Measurements from ENCODE around the gene SHROOM3.

SHROOM3 gene

GRCh38 chr4:76569706-76570105 is 134.7 kb downstream of the SHROOM3 start:
- DNase-seq (ENCODE audit: low read depth), result no peak

- DNase-seq (ENCODE audit: low read depth), result peak; percentile 87
Measured at GRCh38 chr4:76570141-76570973, 135.3 kb downstream of the SHROOM3 start.

- no peak for DNase-seq (ENCODE audit: low read depth)
Measured at GRCh38 chr4:76571274-76571673, 136.2 kb downstream of the SHROOM3 start.

- no peak for DNase-seq (ENCODE audit: low read depth)
Measured at GRCh38 chr4:76572224-76572623, 137.2 kb downstream of the SHROOM3 start.

- no peak for DNase-seq (ENCODE audit: low read depth)
Measured at GRCh38 chr4:76576824-76577223, 141.8 kb downstream of the SHROOM3 start.

GRCh38 chr4:76578002-76578560 is 143.1 kb downstream of the SHROOM3 start:
- no peak for DNase-seq (ENCODE audit: low read depth)

GRCh38 chr4:76579596-76580375 is 144.8 kb downstream of the SHROOM3 start:
- no peak for DNase-seq (ENCODE audit: low read depth)

GRCh38 chr4:76581077-76581962 is 146.3 kb downstream of the SHROOM3 start:
- no peak for DNase-seq (ENCODE audit: low read depth)

- no peak for DNase-seq (ENCODE audit: low read depth)
Measured at GRCh38 chr4:76582074-76582816, 147.2 kb downstream of the SHROOM3 start.

- no peak for DNase-seq (ENCODE audit: low read depth)
Measured at GRCh38 chr4:76582817-76583087, 147.7 kb downstream of the SHROOM3 start.

GRCh38 chr4:76584241-76585152 is 149.5 kb downstream of the SHROOM3 start:
- DNase-seq (ENCODE audit: low read depth), result no peak

- no peak for DNase-seq (ENCODE audit: low read depth)
Measured at GRCh38 chr4:76585272-76585671, 150.2 kb downstream of the SHROOM3 start.

- no peak for DNase-seq (ENCODE audit: low read depth)
Measured at GRCh38 chr4:76585897-76586360, 150.9 kb downstream of the SHROOM3 start.

GRCh38 chr4:76588274-76588673 is 153.2 kb downstream of the SHROOM3 start:
- DNase-seq (ENCODE audit: low read depth), result no peak

GRCh38 chr4:76589402-76589801 is 154.4 kb downstream of the SHROOM3 start:
- DNase-seq (ENCODE audit: low read depth), result peak; percentile 34

- DNase-seq (ENCODE audit: low read depth), result peak; percentile 94
Measured at GRCh38 chr4:76589872-76590797, 155.1 kb downstream of the SHROOM3 start.

GRCh38 chr4:76590798-76591281 is 155.8 kb downstream of the SHROOM3 start:
- peak; percentile 76 for DNase-seq (ENCODE audit: low read depth)

- DNase-seq (ENCODE audit: low read depth), result no peak
Measured at GRCh38 chr4:76591992-76592391, 157.0 kb downstream of the SHROOM3 start.

- no peak for DNase-seq (ENCODE audit: low read depth)
Measured at GRCh38 chr4:76592460-76592859, 157.4 kb downstream of the SHROOM3 start.

All from ELR (cell line).